GM19395 (cell line): ENCODE measurements around the gene GREB1.

Source experiments
- ATAC-seq: cut with Tn5 transposase; IDR thresholded peaks from one replicate; pipeline ENCODE4 v1.9.1; 2021; ENCODE audit warnings: mild to moderate bottlenecking, moderate library complexity; ENCODE audit not compliant: unreplicated experiment

Gene GREB1

GRCh38 chr2:11535899-11536344 lies 2.1 kb downstream of the GREB1 start:
- ATAC-seq, result no peak

DNA sequence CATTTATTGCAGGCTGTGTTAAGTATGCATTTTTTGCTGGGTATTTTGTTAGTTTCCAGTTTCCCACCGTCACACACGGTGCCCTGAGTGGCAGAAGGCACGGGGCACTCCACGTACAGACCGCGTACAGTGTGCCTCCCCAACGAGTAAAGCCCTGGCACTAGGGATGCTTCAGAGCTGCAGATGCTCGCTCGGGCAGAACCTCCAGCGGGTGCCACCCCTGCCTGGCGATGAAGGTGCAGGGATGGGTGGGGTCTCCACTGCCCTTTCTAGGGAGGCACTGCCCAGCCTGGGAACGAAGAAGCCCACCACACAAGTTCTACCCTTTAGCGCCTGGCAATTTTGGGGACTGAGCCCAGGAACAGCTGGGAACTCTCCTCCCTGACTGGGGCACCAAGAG lies 4.1 kb downstream of the GREB1 start:
- ATAC-seq, result no peak

GRCh38 chr2:11539317-11540147 lies 5.7 kb downstream of the GREB1 start:
- ATAC-seq, result no peak

DNA sequence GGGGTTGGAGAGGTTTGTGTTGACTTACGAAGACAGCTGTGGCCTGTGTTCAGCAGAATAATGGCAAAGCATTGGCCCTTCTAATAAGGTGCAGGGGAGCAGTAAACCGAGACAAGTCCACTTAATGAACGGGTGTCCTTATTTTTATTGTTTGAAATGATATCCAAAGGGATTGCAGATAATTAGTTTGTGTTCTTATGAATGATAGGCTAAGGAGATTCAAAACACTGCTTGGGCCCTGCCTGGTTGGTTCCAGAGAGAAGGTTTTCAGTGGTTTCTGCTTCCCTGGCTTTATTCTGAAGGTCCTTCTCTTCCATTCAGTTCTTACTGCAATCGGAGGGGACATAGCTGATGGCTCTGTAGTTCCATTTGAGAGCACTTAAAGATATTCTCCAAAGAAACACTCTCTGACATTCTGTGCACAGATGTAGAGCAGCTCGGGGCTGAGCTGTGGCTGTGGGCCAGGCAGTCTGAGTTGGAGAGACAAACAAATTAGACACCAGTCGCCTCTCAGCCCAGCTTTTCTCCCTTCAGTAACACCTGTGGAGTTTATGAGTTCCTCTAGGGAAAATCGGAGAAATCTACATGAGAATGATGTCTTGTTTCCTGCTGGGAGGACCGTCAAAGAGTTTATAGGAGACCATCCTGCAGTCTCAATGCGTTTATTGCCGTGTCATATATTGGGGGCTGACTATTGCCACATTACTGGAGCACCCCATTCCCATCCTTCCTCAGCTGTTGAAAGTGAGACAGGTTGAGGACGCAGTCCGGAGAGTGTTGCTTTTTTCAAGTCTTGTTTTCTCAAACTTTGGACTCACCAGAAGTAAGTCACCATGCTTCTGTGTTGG lies 6.5 kb downstream of the GREB1 start:
- ATAC-seq, result no peak

DNA sequence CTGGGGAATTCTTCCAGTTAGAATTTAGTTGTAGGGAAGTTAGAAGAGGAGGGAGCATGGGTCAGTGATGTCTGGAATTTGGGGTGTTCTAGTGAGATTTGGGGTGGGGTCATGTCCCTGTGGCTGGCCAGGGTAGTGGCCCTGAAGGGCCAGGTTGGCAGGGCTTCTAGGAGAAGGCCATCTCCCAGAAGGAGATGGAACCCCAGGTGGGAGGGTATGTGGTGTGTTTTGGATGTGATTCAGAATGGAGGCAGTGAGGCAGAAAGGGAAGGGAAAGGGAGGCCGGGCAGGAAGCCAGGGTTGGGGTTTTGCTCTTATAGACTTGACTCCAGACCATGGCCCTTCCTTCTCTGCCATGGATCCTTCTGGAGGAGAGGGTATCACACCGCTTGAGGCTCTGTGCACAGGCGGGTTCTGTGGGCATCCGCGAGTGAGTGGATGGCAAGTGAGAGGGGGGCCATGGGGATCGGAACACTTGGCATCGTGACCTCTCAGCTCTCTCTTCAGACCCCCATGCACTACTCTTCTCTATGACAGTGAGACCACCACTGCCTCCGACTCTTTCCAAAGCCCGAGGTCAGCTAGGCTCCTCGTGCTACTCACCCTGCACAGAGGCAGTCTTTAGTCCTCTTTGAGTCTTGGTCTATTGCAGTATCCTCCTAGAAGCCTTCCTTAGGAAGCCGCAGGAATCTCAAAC lies 7.3 kb downstream of the GREB1 start:
- no peak for ATAC-seq

GRCh38 chr2:11541693-11542274 lies 7.9 kb downstream of the GREB1 start:
- no peak for ATAC-seq

DNA sequence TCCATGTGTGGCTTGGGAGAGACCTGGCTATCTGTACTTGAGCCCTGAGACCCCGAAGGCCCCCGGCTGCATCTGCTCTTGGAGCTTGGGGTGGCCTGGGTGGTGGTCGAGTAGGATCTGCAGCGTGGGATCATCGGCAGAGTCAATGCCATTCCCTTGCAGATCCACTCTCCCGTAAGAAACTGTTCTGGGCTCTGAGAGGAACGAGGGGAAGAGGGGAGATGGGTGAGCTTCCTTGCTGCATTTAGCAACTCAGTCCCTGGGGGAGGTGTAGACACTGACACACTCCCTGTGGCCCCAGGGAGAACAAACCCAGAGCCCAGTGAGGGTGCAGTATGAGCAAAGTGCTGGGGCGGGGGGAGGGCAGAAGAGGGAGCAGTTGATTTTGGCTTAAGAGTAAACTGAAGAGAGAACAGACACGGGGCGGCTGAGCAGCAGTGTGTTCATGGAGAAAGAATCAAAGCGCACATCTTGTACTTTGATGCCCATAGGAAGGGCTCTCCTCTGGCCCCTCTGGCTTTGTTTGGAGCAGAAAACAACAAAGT lies 8.5 kb downstream of the GREB1 start:
- no peak for ATAC-seq

DNA sequence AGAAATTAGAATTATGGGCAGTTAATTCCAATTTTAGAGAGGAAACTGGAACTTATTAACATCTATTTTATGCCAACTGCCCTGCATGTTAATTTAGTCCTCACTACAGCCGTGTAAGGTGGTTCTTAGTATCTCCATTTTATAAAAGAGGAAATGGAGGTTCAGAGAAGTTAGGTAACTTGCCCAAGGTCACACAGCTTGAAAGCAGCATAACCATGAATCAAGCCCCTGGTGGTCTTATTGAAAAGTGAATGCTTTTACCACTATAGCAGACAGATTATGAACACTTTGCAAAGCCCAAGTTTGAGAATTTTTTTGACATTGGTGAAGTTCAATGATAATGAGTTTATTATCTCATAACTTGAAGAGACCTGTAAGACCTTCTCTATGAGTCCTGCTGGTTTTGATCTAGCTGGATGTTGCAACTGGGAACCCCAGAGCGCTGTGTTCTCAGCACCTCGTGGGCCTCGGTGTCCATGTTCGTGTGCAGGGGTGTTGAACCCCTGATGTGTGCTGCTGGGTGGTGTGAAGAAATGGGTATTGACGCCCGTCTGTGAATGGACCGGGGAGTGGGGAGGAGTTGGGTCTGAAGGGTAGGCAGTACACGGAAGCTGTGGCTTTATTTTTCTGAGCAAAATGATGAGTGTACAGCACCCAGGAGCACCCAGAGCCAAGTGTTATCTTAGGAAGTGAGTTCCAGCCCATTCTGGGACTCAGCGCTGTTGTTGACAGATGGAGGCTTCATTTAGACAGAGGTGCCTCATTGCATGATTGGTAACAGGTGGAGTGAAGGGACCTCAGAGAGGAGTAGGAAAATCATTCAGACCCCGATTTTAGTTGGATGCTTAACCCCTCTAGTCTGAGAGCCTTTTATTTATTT lies 9.7 kb downstream of the GREB1 start:
- ATAC-seq, result no peak

GRCh38 chr2:11546072-11546471 lies 12.2 kb downstream of the GREB1 start:
- no peak for ATAC-seq

DNA sequence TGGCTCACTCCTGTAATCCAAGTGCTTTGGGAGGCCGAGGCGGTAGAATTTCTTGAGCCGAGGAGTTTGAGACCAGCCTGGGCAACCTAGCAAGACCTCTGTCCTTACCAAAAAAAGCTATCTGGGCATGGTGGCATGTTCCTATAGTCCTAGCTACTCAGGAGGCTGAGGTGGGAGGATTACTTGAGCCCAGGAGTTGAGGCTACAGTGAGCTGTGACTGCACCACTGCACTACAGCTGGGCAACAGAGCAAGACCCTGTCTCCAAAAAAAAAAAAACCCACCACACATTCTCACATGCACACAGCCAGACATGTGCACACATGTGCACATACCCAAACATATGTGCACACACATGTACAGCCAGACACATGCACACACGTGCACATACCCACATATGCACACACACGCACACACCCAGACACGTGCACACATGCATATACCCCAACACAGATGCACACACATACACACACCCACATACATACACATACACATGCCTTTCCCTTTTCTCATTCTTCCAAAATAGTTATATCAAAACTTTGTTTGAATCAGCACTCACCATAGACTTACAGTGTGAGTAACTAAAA lies 14.2 kb downstream of the GREB1 start:
- no peak for ATAC-seq

- no peak for ATAC-seq
These were observed 16.5 kb downstream of the GREB1 start for GRCh38 chr2:11550302-11550701.

- no peak for ATAC-seq
These were observed 17.2 kb downstream of the GREB1 start for GRCh38 chr2:11550901-11551568.

DNA sequence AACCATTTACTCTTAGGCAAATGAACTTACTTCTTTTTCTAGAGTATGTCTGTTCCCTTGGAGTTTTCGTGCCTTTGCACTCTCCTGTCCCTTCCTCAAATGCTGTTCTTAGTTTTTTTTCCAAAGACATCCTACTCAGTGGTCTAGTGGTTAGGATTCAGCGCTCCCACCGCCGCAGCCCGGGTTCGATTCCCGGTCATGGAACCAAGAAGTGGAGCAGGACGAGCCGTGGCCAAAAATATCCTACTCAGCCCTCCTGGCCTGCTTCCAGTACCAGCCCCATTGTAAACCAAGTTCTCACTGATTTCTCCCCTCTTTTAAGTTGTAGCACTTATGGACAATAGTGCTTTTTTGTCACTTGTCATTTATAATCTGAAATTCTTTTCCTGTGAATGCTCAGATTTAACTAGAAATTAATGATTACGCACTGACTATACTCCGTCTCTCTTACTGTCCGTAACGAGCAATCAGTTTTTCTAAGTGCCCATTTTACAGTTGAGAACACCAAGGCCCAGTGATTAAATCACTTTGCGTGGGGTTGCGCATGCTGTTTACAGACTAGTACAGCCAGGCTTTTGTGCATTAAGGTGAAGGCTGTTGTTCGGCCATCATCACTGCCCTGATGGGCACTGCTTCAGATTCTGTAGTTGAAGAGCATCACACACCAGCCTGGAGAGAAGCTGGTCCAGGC lies 17.9 kb downstream of the GREB1 start:
- ATAC-seq, result no peak

DNA sequence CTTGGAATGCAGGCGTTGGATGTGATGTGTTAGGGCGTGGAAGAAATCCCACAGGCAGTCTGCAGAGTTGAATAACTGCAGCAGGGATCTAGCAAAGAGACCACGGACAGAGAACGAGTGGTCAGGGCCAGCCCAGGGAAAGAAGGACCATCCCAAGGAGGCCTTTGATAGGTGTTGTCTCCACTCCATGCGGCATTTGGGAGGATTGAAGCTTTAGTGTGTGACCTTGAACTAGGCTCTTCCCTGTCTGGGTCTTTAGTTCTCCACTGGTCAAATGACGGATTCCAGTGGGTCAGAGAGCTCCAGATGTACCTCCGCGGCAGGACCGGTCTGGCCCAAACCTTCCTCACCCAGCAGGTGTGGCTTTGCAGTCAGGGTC lies 18.4 kb downstream of the GREB1 start:
- no peak for ATAC-seq

GRCh38 chr2:11553661-11554398 lies 20.0 kb downstream of the GREB1 start:
- ATAC-seq, result no peak

DNA sequence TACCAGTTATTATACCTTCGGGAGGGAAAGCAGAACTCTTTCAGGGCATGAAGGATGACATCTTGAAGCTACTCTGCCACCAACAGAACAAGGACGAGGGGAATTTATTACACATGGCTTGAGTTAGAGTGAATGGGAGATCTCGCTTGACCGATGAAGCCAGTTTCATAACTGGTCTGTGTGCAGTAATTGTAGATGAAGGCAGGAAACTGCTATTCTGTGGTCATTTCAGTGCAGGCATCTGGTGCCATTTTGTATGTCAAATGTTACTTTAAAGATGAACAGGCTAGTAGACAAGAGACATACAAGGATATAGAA lies 20.5 kb downstream of the GREB1 start:
- ATAC-seq, result no peak

GRCh38 chr2:11556101-11556806 lies 22.4 kb downstream of the GREB1 start:
- no peak for ATAC-seq
